Activated CD4-positive, alpha-beta T cell treated with anti-CD3 and anti-CD28 coated beads, Interleukin-2, amount 50 U/mL, for 48 hours (primary cell): Measurements from ENCODE around the gene CDC40.
"Not testable (repeated sequence)": the region's sequence is repeated elsewhere in the genome, so short reads cannot be mapped to it uniquely, and the experiment has no call there.

Experiments
- DNase-seq, 2 experiments: peaks; one replicate each; pipeline ENCODE4 v3.0.0-alpha.2; 2020

Gene CDC40

GRCh38 chr6:110201151-110201884 lies 21.1 kb downstream of the CDC40 start:
- no peak for DNase-seq

GRCh38 chr6:110207652-110208051 lies 27.4 kb downstream of the CDC40 start:
- no peak for DNase-seq

GRCh38 chr6:110211753-110212152 lies 31.5 kb downstream of the CDC40 start:
- DNase-seq, result no peak

- DNase-seq, result no peak
These were observed 34.1 kb downstream of the CDC40 start for GRCh38 chr6:110214338-110214737.

GRCh38 chr6:110216140-110216539 lies 35.9 kb downstream of the CDC40 start:
- DNase-seq, result no peak

GRCh38 chr6:110217266-110217665 lies 37.0 kb downstream of the CDC40 start:
- no peak for DNase-seq

- DNase-seq, result no peak
These were observed 41.5 kb downstream of the CDC40 start for GRCh38 chr6:110221738-110222137.

GRCh38 chr6:110226261-110226660 lies 46.0 kb downstream of the CDC40 start:
- no peak for DNase-seq

- DNase-seq, result no peak
These were observed 52.2 kb downstream of the CDC40 start for GRCh38 chr6:110232450-110232849.

GRCh38 chr6:110233770-110234374 lies 53.6 kb downstream of the CDC40 start:
- no peak for DNase-seq

- not testable (repeated sequence) for DNase-seq
These were observed 55.8 kb downstream of the CDC40 start for GRCh38 chr6:110236007-110236406.

- no peak for DNase-seq
These were observed 59.5 kb downstream of the CDC40 start for GRCh38 chr6:110239526-110240274.

- not testable (repeated sequence) for DNase-seq
These were observed 64.4 kb downstream of the CDC40 start for GRCh38 chr6:110244621-110245020.

- DNase-seq, result no peak
These were observed 66.2 kb downstream of the CDC40 start for GRCh38 chr6:110246378-110246777.

- DNase-seq, result no peak
These were observed 66.8 kb downstream of the CDC40 start for GRCh38 chr6:110246900-110247546.

GRCh38 chr6:110250058-110250457 lies 69.8 kb downstream of the CDC40 start:
- DNase-seq, result no peak

- no peak for DNase-seq
These were observed 70.6 kb downstream of the CDC40 start for GRCh38 chr6:110250838-110251237.

GRCh38 chr6:110255211-110255750 lies 75.1 kb downstream of the CDC40 start:
- peak; percentile 3 to 6 for DNase-seq

GRCh38 chr6:110256366-110256765 lies 76.1 kb downstream of the CDC40 start:
- no peak for DNase-seq

GRCh38 chr6:110265273-110265672 lies 85.0 kb downstream of the CDC40 start:
- no peak for DNase-seq

- DNase-seq, result no peak
These were observed 86.8 kb downstream of the CDC40 start for GRCh38 chr6:110266996-110267395.

- no peak for DNase-seq
These were observed 89.4 kb downstream of the CDC40 start for GRCh38 chr6:110269623-110270022.

GRCh38 chr6:110270165-110270564 lies 89.9 kb downstream of the CDC40 start:
- no peak for DNase-seq
